Epithelial cell of esophagus (primary cell): ENCODE data around the gene MGLL.

Experiments
- DNase-seq: peaks from one replicate; pipeline ENCODE4 v3.0.0; 2010; ENCODE audit warnings: low read depth
- H3K4me3 ChIP-seq: 2 replicates; pipeline ENCODE4 v1.5.1; 2011; ENCODE audit warnings: mild to moderate bottlenecking, low read length, control low read depth
- CTCF ChIP-seq: IDR thresholded peaks from 2 replicates; pipeline ENCODE4 v1.5.1; 2011; ENCODE audit warnings: low read depth, mild to moderate bottlenecking, low read length, control low read depth, inconsistent platforms; ENCODE audit not compliant: insufficient read depth; ENCODE audit errors: missing control alignments

Gene MGLL

GRCh38 chr3:127741246-127741645, 81.1 kb downstream of the MGLL start:
- no peak overlapping the region for H3K4me3 ChIP-seq
- no peak for TF ChIP-seq CTCF
- DNase-seq = no peak

- no peak for TF ChIP-seq CTCF
- H3K4me3 ChIP-seq = no peak overlapping the region
- no peak for DNase-seq
These were observed 82.0 kb downstream of the MGLL start for GRCh38 chr3:127740136-127740915.

- TF ChIP-seq CTCF = no peak
- DNase-seq = no peak
- H3K4me3 ChIP-seq = no peak overlapping the region
These were observed 82.8 kb downstream of the MGLL start for GRCh38 chr3:127739347-127740135.

- TF ChIP-seq CTCF = no peak
- peak; percentile 36 for DNase-seq
- H3K4me3 ChIP-seq = no peak overlapping the region
These were observed 84.0 kb downstream of the MGLL start for GRCh38 chr3:127738192-127738840.

- DNase-seq = no peak
- no peak for TF ChIP-seq CTCF
- H3K4me3 ChIP-seq = no peak overlapping the region
These were observed 85.3 kb downstream of the MGLL start for GRCh38 chr3:127736801-127737539.

- DNase-seq = peak; percentile 73
- H3K4me3 ChIP-seq = no peak overlapping the region
- no peak for TF ChIP-seq CTCF
These were observed 86.3 kb downstream of the MGLL start for GRCh38 chr3:127735767-127736693.
